CMK (cell line): ENCODE measurements around the gene LEP.

Source experiments
- DNase-seq: peaks from one replicate; pipeline ENCODE4 v3.0.0-alpha.2; 2010; ENCODE audit warnings: low read depth

LEP gene

DNA sequence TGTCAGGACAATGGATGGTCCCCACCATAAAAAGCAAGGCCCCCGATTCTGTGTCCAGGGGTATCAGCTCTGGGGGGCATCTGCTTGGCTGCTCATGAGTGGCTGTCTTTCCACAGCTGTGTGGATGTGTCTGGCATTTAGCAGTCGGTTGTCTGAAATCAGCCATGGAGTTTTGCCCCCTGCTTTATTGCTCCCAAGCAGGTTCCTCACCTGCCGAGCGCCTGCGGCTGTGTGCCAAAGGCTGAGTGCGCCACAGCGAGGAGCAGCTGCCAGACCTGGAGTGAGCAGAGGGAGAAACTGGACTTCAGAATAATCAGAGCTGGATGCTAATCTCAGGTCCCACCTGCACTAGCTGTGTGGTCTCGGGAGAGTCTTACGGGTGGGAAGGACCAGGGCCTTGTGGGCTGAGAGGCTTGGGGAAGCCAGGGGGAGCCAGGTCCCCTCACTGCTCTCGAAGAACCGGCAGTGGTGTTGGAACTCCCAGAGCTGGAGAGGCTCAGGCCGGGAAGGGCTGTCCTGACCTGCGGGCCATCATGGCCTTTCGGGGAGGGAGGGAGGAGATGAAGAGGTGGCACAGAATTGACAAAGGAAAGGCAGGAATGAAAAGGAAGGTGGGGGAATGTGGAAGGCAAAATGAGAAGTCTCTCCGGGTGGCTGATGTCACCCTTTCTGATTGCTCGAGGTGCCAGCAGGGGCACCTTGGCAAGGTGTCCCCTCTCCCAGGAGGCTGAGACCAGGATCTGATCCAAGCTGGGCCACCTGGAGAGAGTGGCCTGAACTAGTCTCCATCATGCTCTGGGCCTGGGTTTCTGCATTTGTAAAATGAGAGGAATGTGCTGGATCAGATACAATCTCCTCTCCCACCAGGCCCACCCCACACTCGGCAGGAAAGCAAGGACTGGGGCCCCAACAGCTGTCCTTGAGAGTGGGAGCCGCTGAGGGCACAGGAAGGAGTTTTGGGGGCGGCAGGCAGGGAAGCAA lies 30.2 kb upstream of the LEP start:
- DNase-seq, result no peak

- DNase-seq, result no peak
Observed at GRCh38 chr7:128211626-128212025, 29.5 kb upstream of the LEP start.

DNA sequence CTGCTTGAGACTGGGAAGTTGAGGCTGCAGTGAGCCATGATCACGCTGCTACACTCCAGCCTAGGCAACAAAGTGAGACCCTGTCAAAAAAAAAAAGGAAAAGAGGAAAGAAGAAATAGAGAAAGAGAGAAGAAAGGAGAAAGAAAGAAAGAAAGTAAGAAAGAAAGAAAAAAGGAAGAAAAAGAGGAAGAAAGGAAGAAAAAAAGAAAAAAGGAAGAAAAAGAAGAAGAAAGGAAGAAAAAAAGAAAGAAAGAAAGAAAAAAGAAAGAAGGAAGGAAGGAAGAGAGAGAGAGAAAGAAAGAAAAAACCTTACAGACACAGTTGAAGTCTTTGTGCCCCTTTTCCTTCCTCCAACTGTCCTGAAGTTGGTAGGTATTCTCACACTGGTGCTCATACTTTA lies 26.6 kb upstream of the LEP start:
- no peak for DNase-seq

DNA sequence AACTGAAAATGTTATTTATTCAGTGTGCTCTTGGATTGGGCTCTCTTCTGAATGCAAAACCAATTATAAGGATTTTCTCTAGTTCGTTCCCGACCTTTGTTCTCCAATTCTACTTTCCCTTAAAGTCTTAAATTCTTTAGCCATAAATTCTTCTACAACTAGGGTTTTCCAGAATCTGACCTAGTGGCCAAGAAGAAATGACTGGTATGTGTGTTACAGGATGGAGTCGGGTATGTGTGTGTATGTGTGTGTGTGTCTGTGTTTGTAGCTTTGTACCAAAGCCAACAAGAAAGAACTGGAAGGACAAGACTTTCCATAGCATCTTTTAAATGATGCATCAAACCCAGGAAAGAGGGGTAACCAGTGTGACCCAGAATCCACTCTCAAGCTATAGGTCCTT lies 25.8 kb upstream of the LEP start:
- DNase-seq, result no peak

- DNase-seq, result no peak
Observed at GRCh38 chr7:128215739-128216138, 25.3 kb upstream of the LEP start.

GRCh38 chr7:128217030-128217805 lies 23.9 kb upstream of the LEP start:
- DNase-seq, result no peak

DNA sequence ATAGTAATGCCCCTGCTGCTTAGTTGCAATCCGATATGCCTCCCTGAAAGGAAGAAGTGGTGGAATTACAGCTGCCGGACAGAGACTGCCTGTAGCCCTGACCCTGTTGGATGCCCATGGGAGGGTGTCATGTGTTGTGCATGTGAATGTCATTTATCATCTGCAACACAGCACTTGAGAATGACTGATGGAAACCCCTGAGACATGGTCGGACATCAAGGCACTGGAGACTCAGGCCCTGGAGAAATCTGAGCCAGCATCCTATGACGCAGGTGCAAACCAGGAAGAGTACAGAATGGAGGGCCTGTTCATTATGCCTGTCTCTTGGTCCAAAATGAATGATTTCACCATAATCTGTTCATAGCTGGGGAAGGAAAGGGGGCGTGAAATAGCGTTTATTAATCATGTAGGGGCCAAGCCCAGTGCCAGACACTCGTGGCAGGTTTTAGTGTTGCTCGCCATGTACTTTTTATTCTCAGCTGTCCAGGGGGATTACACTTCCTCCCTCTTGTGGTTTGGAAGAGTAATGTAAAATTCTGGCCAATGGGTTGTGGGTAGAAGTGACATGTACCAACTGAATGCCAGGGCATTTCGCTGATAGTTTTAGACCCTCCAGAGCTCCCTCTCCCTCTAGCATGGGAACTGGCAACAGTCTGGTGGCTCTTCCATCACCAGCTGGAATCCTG lies 23.0 kb upstream of the LEP start:
- DNase-seq, result no peak

DNA sequence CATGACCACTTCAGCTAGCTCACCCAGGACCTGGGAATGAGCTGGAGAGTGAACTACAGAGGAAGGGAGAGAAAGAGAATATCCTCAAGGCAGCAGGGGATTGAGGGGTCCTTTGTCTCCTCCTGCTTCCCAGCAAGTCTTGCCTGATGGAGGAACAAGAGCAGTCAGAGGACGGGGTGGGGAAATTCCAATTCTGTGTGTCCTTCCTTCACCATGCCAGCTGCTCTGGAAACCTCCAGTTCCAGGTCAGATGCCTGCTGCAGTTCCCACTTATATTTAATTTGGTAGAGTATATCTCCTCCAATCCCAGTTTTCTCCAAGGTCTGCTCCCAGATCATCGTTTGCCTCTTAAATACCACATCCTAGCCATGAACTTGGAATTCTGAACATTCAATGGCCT lies 21.4 kb upstream of the LEP start:
- no peak for DNase-seq

GRCh38 chr7:128221929-128222403 lies 19.1 kb upstream of the LEP start:
- DNase-seq, result no peak

DNA sequence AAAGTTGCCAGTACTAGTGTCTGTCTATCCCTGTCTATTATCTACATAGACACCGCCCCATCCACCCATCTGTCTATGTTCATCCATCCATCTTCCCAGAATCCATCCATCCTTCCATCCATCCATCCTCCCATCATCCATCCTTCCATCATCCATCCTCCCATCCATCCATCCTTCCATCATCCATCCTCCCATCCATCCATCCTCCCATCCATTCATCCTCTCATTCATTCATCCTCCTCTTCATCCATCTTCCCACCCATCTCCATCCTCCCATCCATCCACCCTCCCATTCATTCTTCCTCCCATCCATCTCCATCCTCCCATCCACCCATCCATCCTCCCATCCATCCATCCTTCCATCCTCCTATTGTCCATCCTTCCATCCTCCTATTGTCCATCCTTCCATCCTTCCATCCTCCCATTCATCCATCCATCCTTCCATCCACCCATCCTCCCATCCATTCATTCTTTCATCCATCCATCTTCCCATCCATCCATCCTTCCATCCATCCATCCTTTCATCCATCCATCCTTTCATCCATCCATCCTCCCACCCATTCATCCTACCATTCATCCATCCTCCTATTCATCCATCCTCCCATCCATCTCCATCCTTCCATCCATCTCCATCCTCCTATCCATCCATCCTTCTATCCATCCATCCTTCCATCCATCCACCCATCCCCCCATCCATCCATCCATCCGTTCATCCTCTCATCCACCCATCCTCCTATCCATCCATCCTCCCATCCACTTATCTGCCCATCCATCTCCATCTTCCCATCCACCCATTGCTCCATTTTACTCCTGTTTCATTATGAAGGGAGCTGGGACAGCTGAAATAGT lies 14.7 kb upstream of the LEP start:
- no peak for DNase-seq

DNA sequence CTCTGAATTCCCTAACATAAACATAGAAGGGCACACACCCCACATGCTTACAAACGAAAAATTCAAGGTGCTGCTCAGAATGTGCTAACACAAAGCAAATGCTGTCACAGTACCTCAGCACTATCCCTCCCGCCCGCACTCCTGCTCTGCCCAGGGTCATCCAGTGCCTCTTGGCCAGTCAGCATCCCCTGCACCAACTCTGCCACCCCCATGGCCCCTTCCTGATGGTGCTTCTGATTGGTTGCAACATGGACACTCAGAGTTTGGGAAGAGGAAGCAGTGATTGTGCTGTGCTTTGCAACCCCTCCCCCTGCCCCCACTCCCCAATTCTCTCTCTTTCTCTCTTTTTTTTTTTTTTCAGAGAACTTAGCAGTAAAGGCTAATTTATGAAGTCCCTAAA lies 13.8 kb upstream of the LEP start:
- DNase-seq, result no peak

- DNase-seq, result no peak
Observed at GRCh38 chr7:128231021-128231420, 10.1 kb upstream of the LEP start.

DNA sequence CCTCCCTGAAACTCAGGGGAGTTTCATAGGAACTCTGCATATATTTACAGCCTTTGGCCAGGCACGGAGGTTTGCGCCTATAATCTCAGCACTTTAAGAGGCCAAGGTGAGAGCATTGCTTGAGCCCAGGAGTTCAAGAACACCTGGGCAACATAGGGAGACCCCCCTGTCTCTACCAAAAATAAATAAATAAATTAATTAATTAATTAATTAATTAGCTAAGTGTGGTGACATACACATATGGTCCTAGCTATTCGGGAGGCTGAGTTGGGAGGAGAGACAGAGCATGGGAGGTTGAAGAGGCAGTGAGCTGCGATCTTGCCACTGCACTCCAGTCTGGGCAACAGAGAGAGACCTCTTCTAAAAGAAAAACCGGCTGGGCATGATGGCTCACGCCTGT lies 9.4 kb upstream of the LEP start:
- no peak for DNase-seq

- no peak for DNase-seq
Observed at GRCh38 chr7:128233471-128233870, 7.6 kb upstream of the LEP start.

DNA sequence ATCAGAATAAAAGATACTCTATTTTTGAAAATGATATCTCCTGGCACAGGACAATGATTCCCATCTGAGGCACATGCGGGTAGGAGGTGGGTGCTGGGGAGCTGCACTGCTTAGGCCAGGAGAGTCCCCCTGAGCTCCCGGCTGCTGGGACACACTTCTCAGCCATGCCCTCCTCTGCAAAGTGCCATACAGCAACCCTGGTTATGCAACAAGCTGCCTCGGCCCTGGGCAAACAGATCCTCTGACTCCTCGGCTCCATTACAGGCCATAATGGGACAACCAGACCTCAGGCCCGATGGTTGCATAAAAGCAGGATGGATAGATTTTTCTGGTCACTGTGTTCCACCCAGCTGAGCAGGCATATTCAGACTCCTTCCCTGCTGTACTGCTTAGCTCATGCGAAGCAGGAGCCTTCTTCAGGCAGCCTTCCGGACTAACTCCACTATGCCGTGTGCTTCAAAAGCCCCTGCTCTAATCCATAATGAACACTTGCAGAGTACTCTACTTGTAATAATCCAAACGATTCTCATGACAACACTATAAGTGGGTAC lies 6.5 kb upstream of the LEP start:
- DNase-seq, result no peak

DNA sequence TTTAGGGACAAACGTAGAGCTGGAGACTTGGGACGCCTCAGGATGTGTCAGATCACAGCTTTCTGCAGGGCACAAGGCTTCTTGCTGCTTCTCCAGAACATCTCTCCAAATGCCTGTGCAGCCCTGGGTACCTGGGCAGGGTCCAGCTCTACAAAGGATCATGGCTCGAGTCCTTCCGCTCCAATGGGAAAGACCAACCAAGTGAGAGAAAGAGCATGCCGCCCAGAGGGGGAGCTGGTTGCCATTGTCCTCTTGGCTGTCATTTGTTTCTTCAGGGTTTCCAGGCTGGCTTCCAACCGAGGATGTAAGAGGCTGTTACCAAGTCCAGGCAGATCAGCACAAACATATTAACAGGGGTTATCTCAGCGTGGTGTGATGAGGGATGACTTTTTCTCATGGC lies 5.6 kb upstream of the LEP start:
- DNase-seq, result no peak

DNA sequence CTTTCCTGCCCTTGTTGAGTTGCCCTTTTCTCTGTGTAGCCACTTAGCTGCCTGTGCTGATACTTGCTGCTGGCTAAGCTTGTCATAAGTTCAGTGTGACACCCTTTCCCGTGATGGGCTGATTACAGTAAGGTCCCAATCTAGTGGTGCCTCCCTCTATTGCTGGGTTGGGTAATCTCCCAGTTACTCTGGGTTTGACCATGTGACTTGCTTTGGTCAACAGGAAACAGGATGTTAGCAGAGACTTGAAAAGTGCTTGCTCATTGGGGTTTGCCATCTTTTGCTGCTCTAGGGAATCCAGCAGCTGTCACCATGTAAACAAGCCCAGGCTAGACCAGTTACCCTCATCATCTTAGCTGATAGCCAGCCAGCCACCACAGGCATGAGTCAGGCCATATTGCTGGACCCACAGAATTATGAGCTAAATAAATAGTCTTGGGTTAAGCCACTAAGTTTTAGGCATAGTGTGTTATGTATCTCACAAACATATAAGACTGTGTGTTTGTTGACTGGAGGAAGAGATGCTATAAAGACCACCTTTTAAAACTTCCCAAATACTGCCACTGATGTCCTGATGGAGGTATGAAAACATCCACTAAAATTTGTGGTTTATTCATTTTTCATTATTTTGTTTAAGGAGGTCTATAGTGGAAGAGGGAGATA lies 4.0 kb upstream of the LEP start:
- DNase-seq, result peak; percentile 83

DNA sequence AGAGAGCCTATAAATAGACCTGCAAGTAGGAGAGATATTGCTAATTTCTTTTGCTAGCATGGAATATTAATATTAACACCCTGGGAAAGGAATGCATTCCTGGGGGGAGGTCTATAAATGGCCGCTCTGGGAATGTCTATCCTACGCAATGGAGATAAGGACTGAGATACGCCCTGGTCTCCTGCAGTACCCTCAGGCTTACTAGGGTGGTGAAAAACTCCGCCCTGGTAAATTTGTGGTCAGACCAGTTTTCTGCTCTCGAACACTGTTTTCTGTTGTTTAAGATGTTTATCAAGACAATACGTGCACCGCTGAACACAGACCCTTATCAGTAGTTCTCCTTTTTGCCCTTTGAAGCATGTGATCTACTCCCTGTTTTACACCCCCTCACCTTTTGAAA lies 1.9 kb upstream of the LEP start:
- DNase-seq, result peak; percentile 22

DNA sequence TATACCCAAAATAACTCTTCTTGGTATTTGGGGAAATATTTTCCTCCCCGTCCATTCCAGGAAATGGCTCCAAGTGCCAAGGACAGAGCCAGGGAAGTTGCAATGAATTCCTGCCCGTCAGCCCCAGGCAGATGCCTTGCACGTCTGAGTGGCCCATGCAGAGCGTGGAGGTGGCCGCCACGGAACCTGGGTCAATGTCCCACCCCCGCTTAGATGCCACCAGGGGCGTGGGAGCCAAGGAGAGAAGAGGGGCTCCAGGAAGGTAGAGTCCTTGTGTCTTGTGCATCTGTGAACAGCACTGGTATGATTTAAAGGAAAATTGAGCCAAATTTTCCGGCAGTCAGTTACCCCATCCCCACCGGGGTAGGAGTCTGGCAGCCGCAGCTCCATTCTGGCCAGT lies 1.6 kb downstream of the LEP start:
- no peak for DNase-seq

DNA sequence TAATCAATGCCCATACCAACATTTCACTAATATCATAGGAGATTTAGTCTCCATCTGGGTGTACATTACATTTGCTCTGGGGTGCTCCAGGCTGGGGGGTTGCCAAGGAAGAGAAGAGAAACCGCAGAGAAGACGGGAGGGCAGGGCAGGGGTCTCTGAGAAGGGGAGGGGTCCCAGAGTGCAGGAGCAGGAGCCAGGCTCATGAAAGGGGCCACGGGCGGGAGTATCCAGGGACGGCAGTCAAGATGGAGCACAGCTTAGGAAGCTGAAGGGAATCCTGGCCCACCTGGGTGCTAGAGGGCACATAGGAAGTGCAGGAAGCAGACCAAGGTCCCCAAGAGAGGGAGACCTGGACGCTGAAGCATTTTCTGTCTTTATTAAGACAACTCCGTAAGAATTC lies 2.2 kb downstream of the LEP start:
- DNase-seq, result no peak

DNA sequence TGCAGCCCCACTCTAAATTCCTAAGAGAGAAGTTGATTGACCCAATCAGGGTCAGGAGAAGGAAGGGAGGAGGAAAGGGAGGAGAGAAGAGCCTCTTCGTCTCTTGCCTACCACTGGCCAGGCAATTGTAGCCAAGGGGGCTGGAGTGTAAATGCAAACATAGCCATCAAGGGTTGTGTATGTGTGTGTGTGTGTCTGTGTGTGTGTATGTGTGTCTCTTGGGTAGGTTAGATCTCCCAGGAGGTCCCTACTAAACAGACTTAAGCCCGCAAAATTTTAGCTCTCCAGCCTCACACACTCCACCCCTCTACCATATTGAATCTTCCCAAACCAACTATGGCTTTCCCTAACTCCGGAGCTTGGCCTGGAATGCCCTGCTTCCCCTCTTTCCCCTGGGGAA lies 3.8 kb downstream of the LEP start:
- DNase-seq, result no peak
